ENCODE data around the gene RMDN3. TPM values are rescaled to one million over a fixed set of nuclear protein-coding genes. Genes with fewer than 3 reads are reported as not detected.

The RMDN3 gene
- total and polyA plus RNA-seq, 4 donors = 18.1 to 53.1 (median 40.3) TPM

DNA sequence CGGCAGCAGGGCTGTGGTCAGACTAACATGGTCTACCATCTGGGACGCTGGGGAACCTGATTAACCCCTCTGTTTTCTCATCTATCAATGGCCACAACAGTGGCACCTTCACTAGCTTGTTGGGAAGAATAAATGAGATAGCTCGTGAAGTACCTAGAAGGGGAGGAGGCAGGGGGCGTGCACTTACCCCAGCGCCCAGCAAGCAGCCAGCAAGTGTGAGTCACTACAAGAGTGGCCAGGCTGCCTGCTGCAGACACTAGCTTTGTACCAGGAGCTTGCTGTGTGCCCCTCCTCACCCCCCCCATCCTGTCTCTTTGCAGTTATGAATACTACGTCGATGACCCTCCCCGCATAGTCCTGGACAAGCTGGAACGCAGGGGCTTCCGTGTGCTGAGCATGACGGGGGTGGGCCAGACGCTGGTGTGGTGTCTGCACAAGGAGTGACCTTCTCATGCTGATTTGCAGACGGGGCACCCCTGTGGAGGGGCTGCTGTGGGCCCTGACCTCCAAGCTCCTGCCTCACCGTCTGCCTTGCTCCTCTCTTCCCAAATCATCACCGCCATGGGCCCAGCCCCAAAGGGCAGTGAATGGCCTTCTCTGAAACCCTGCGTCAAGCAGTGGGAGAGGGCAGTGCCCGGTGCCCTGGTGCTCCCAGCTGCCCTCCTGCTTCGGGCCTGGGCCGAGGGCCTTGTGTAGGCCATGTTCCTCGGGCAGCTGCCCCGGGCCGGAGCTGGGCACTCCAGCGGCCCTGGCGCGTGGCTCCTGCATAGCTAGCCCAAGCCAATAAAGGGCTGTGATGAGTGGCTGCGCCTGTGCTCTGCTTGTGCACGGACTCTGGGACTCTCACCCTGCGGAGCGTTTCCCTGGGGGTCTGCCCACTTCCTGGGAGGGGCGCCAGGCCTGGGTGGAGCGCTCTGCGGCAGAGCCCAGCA, 12.1 kb upstream of the RMDN3 start:
- H3K27me3 ChIP-seq (ENCODE audit: control insufficient read depth, insufficient read depth, low read length) = no peaks in the 10 kb centered on the region
- H3K27ac ChIP-seq (ENCODE audit: low read depth, low read length) = no peak overlapping the region
- no peak for DNase-seq (ENCODE audit: low read depth in 4 of 6, low spot score in 6 of 6)
- no peaks in the 10 kb centered on the region for H3K9me3 ChIP-seq (ENCODE audit: control insufficient read depth, insufficient read depth, low read length)
- H3K4me1 ChIP-seq (ENCODE audit: control insufficient read depth, insufficient read depth, low read length) = peaks cover 67% of the 10 kb centered on the region
- no peak overlapping the region for H3K4me3 ChIP-seq (ENCODE audit: low read depth, low read length)
- 85% methylated on average over 28 of the region's 32 CpGs for WGBS (ENCODE audit: insufficient coverage)
- peaks cover 57% of the 10 kb centered on the region for H3K36me3 ChIP-seq (ENCODE audit: control insufficient read depth, insufficient read depth, low read length)

- no peak overlapping the region for H3K27ac ChIP-seq (ENCODE audit: low read depth, low read length)
- DNase-seq (ENCODE audit: low read depth in 4 of 6, low spot score in 6 of 6) = peak in 1 of 6 donors; percentile 26
Observed at GRCh38 chr15:40766194-40766815, 11.3 kb upstream of the RMDN3 start.

GRCh38 chr15:40764629-40765103, 9.6 kb upstream of the RMDN3 start:
- peak overlapping the region; percentile 61 for H3K27ac ChIP-seq (ENCODE audit: low read depth, low read length)
- peak overlapping the region; percentile 61 for H3K4me3 ChIP-seq (ENCODE audit: low read depth, low read length)
- H3K9me3 ChIP-seq (ENCODE audit: control insufficient read depth, insufficient read depth, low read length) = no peaks in the 10 kb centered on the region
- peak in 1 of 6 donors; percentile 7 for DNase-seq (ENCODE audit: low read depth in 4 of 6, low spot score in 6 of 6)
- H3K27me3 ChIP-seq (ENCODE audit: control insufficient read depth, insufficient read depth, low read length) = no peaks in the 10 kb centered on the region
- peaks cover 51% of the 10 kb centered on the region for H3K4me1 ChIP-seq (ENCODE audit: control insufficient read depth, insufficient read depth, low read length)
- peaks cover 34% of the 10 kb centered on the region for H3K36me3 ChIP-seq (ENCODE audit: control insufficient read depth, insufficient read depth, low read length)
- 57% methylated on average over 4 of the region's 8 CpGs for WGBS (ENCODE audit: insufficient coverage)

More at GRCh38 chr15:40766194-40766815, 11.3 kb upstream of the RMDN3 start:
- 62% methylated on average over 5 of the region's 7 CpGs for WGBS (ENCODE audit: insufficient coverage)
- peaks cover 60% of the 10 kb centered on the region for H3K4me1 ChIP-seq (ENCODE audit: control insufficient read depth, insufficient read depth, low read length)
- H3K36me3 ChIP-seq (ENCODE audit: control insufficient read depth, insufficient read depth, low read length) = peaks cover 50% of the 10 kb centered on the region
- H3K27me3 ChIP-seq (ENCODE audit: control insufficient read depth, insufficient read depth, low read length) = no peaks in the 10 kb centered on the region
- H3K4me3 ChIP-seq (ENCODE audit: low read depth, low read length) = no peak overlapping the region
- H3K9me3 ChIP-seq (ENCODE audit: control insufficient read depth, insufficient read depth, low read length) = no peaks in the 10 kb centered on the region

- peaks cover 44% of the 10 kb centered on the region for H3K4me1 ChIP-seq (ENCODE audit: control insufficient read depth, insufficient read depth, low read length)
- H3K27me3 ChIP-seq (ENCODE audit: control insufficient read depth, insufficient read depth, low read length) = no peaks in the 10 kb centered on the region
- no peaks in the 10 kb centered on the region for H3K9me3 ChIP-seq (ENCODE audit: control insufficient read depth, insufficient read depth, low read length)
- peaks cover 28% of the 10 kb centered on the region for H3K36me3 ChIP-seq (ENCODE audit: control insufficient read depth, insufficient read depth, low read length)
- WGBS (ENCODE audit: insufficient coverage) = 1% methylated on average over 74 of the region's 75 CpGs
- H3K4me3 ChIP-seq (ENCODE audit: low read depth, low read length) = peak within 1 kb of the TSS; percentile 61
- peak within 1 kb of the TSS; percentile 61 for H3K27ac ChIP-seq (ENCODE audit: low read depth, low read length)
- peak in 2 of 6 donors; percentile 78 to 80 for DNase-seq (ENCODE audit: low read depth in 4 of 6, low spot score in 6 of 6)
Observed at GRCh38 chr15:40763801-40764628, 9.0 kb upstream of the RMDN3 start, which contains the start of gene GCHFR. Gene GCHFR, plus strand, starts transcription at chr15:40764068. Its CDS starts 113 bp downstream, at chr15:40764181.

- H3K4me1 ChIP-seq (ENCODE audit: control insufficient read depth, insufficient read depth, low read length) = peaks cover 38% of the 10 kb centered on the region
- peak overlapping the region; percentile 42 for H3K27ac ChIP-seq (ENCODE audit: low read depth, low read length)
- no peaks in the 10 kb centered on the region for H3K27me3 ChIP-seq (ENCODE audit: control insufficient read depth, insufficient read depth, low read length)
- no peaks in the 10 kb centered on the region for H3K9me3 ChIP-seq (ENCODE audit: control insufficient read depth, insufficient read depth, low read length)
- 11% methylated on average over 42 of the region's 55 CpGs for WGBS (ENCODE audit: insufficient coverage)
- peak overlapping the region; percentile 61 for H3K4me3 ChIP-seq (ENCODE audit: low read depth, low read length)
- H3K36me3 ChIP-seq (ENCODE audit: control insufficient read depth, insufficient read depth, low read length) = peaks cover 19% of the 10 kb centered on the region
- DNase-seq (ENCODE audit: low read depth in 4 of 6, low spot score in 6 of 6) = peak in 3 of 6 donors; percentile 35 to 82 (median 79)
Observed at GRCh38 chr15:40762919-40763800, 8.1 kb upstream of the RMDN3 start.

- Histone ChIP-seq H3K27ac (ENCODE audit: low read depth, low read length) (no peak overlapping the region), H3K36me3 (ENCODE audit: control insufficient read depth, insufficient read depth, low read length) (no peaks in the 10 kb centered on the region), H3K4me1 (ENCODE audit: control insufficient read depth, insufficient read depth, low read length) (peaks cover 29% of the 10 kb centered on the region), H3K4me3 (ENCODE audit: low read depth, low read length) (no peak overlapping the region), H3K9me3 (ENCODE audit: control insufficient read depth, insufficient read depth, low read length) (no peaks in the 10 kb centered on the region), H3K27me3 (ENCODE audit: control insufficient read depth, insufficient read depth, low read length) (no peaks in the 10 kb centered on the region)
- DNase-seq (ENCODE audit: low read depth in 4 of 6, low spot score in 6 of 6) = no peak
- WGBS (ENCODE audit: insufficient coverage) = 98% methylated on average over 5 of the region's 5 CpGs
Observed at GRCh38 chr15:40759961-40760360, 4.9 kb upstream of the RMDN3 start.

- Histone ChIP-seq H3K9me3 (ENCODE audit: control insufficient read depth, insufficient read depth, low read length) (no peaks in the 10 kb centered on the region), H3K4me1 (ENCODE audit: control insufficient read depth, insufficient read depth, low read length) (peaks cover 23% of the 10 kb centered on the region), H3K27me3 (ENCODE audit: control insufficient read depth, insufficient read depth, low read length) (no peaks in the 10 kb centered on the region), H3K27ac (ENCODE audit: low read depth, low read length) (no peak overlapping the region), H3K36me3 (ENCODE audit: control insufficient read depth, insufficient read depth, low read length) (peaks cover 4% of the 10 kb centered on the region), H3K4me3 (ENCODE audit: low read depth, low read length) (no peak overlapping the region)
- DNase-seq (ENCODE audit: low read depth in 4 of 6, low spot score in 6 of 6) = peak in 1 of 6 donors; percentile 8
- WGBS (ENCODE audit: insufficient coverage) = 0% methylated on average over 1 of the region's 6 CpGs
Observed at GRCh38 chr15:40756938-40757337, 1.9 kb upstream of the RMDN3 start.

DNA sequence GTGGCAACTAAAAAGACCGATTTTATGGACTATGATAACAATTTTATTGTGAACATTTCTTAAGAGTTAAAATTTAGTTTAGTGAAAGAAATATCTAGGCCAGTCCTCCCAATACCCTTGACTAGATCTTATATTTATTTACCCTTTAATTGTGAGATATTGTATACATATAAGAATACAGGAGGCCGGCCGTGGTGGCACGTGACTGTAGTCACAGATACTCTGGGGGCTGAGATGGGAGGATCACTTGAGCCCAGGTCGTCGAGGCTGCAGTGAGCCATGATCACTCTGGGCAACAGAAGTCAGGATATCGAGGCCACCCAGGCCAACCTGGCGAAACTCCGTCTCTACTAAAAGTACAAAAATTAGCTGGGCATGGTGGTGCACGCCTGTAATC, 756 bp upstream of the RMDN3 start:
- Histone ChIP-seq H3K9me3 (ENCODE audit: control insufficient read depth, insufficient read depth, low read length) (no peaks in the 10 kb centered on the region), H3K4me1 (ENCODE audit: control insufficient read depth, insufficient read depth, low read length) (peaks cover 23% of the 10 kb centered on the region), H3K27ac (ENCODE audit: low read depth, low read length) (peak overlapping the region; percentile 93), H3K36me3 (ENCODE audit: control insufficient read depth, insufficient read depth, low read length) (peaks cover 13% of the 10 kb centered on the region), H3K4me3 (ENCODE audit: low read depth, low read length) (peak overlapping the region; percentile 98), H3K27me3 (ENCODE audit: control insufficient read depth, insufficient read depth, low read length) (no peaks in the 10 kb centered on the region)
- DNase-seq (ENCODE audit: low read depth in 4 of 6, low spot score in 6 of 6) = no peak
- 83% methylated on average over 3 of the region's 10 CpGs for WGBS (ENCODE audit: insufficient coverage)
